Esophagus squamous epithelium (tissue), 4 donors: Measurements from ENCODE around the gene KIF26A.

Experiments used
- CTCF ChIP-seq, 6 experiments: fragments of 450-650 bp in 4 of 6; fragments of 200-600 bp in 2 of 6; sonication (generic) in 2 of 6; IDR thresholded peaks; one replicate each; pipeline ENCODE4 v1.5.1; 2016 to 2019; ENCODE audit warnings: antibody characterized with exemption in 6 of 6, mild to moderate bottlenecking in 4 of 6, moderate library complexity in 4 of 6
- POLR2A ChIP-seq, 4 donors: fragments of 450-650 bp; IDR thresholded peaks; one replicate each; pipeline ENCODE4 v1.6.1; 2017; ENCODE audit warnings: antibody characterized with exemption in 4 of 4, mild to moderate bottlenecking in 4 of 4, moderate library complexity in 3 of 4

DNA sequence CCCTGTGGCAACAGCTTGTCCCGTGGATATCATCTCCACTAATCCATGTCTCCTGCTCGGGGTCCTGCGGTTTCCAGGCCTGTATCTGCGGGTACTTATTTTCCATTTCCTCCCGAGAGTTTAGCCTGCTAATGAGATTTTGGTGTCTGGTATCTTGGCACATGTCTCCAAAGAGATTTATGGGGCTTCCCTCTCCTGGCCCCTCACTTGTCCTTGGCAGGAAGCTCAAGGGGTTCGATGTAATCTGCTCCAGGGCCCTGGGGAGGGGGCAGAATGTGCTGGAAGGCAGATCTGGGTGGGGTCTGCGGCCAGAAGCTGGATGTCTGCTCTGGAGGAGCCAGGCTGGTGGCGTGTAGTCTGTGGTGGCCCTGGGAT is 85.7 kb downstream of the KIF26A start:
- no peak for TF ChIP-seq CTCF (IDR thresholded peaks at IDR 0.05)
- TF ChIP-seq POLR2A (IDR thresholded peaks at IDR 0.05): no peak
